WI38 (cell line): ENCODE data around the gene GSK3A.

ENCODE experiments used
- H3K4me3 ChIP-seq: 2 replicates; pipeline ENCODE4 v1.5.1; 2011; ENCODE audit warnings: low read depth, mild to moderate bottlenecking, control low read depth, low read length
- CTCF ChIP-seq: IDR thresholded peaks from 2 replicates; pipeline ENCODE4 v1.5.1; 2012; ENCODE audit warnings: low read depth, mild to moderate bottlenecking, control low read depth, low read length

Gene GSK3A

GRCh38 chr19:42226886-42227285 is 15.5 kb downstream of the GSK3A start:
- no peak for TF ChIP-seq CTCF
- no peak overlapping the region for H3K4me3 ChIP-seq

- no peak for TF ChIP-seq CTCF
Measured at GRCh38 chr19:42225718-42226292, 16.6 kb downstream of the GSK3A start.

GRCh38 chr19:42224940-42225717 is 17.3 kb downstream of the GSK3A start:
- no peak overlapping the region for H3K4me3 ChIP-seq
- no peak for TF ChIP-seq CTCF

More at GRCh38 chr19:42225718-42226292, 16.6 kb downstream of the GSK3A start:
- H3K4me3 ChIP-seq = no peak overlapping the region

DNA sequence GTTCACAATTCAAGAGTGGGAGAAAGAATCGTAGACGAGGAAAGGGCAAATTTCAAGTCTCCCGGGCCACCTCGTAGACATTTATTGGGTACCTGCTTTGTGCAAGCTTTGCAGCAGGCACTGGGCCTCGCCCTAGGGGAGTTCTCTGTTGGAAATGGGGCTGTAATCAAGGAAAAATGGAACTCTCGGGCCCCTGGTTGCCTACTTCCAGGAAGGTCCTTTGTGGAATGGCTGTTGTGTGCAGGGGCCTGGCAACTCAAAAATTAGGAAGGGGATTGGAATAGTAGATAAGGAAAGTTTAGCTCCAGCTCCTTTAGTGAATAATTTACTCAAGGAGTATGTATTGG is 21.7 kb downstream of the GSK3A start:
- no peak for TF ChIP-seq CTCF
- peak overlapping the region; percentile 98 for H3K4me3 ChIP-seq

GRCh38 chr19:42219812-42220750 is 22.3 kb downstream of the GSK3A start, which contains the start of gene ZNF526:
ZNF526 (plus strand) TSS chr19:42220312; CDS start chr19:42224404, 4,092 bp downstream.
- no peak for TF ChIP-seq CTCF
- peak within 1 kb of the TSS; percentile 98 for H3K4me3 ChIP-seq

DNA sequence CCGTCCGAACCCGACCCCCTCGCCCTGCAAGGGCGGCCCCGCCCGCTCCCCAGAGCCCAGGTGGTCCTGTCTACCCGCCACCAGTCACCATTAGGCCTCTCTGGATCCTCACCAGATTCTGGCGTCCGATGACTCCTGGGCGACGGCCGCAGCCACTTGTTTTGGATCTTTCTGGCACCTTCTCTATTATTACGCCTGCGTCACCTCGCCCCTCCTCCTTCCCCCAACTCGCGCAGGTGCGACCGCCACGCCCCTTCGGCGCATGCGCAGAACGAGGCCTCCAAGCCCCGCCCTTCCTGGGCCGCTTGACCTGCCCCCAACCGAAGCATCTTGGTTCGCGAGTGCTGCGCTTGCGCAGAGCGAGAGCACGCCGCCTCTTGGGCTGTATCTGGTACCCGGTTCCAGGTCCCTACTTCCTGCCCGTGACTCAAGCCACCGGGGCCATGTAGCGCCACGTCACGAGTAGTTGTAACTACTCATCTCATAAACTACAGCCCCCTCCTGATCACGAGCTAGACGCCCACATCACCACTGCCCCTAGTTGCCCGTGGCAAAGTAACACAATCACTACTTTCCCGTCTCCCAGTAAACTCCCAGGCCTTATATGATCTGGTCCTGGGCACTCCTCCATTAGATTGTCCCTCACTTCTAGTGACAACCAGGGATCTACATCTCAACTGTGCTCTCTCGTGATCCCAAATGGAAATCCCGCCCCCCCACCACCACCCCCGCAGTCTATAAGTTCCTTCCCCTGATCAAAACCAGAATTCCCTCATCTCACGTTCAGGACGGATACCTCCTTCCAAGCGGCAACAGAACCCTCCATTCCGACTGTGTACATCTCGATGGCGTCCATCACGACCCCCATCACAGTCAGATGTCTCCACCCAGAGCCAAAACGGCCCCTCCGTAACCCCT is 24.6 kb downstream of the GSK3A start, which contains the start of gene DEDD2:
DEDD2 (minus strand) TSS at position 158 of the 918 bp plus-strand sequence. CDS start 670 bp downstream, outside the sequence.
- TF ChIP-seq CTCF = no peak
- H3K4me3 ChIP-seq = peak within 1 kb of the TSS; percentile 96
